Iris pigment epithelial cell (primary cell): ENCODE measurements around the gene CLCN1.

Source experiments
- DNase-seq: peaks from one replicate; pipeline ENCODE4 v3.0.0-alpha.2; 2011; ENCODE audit warnings: low read depth

CLCN1 gene

DNA sequence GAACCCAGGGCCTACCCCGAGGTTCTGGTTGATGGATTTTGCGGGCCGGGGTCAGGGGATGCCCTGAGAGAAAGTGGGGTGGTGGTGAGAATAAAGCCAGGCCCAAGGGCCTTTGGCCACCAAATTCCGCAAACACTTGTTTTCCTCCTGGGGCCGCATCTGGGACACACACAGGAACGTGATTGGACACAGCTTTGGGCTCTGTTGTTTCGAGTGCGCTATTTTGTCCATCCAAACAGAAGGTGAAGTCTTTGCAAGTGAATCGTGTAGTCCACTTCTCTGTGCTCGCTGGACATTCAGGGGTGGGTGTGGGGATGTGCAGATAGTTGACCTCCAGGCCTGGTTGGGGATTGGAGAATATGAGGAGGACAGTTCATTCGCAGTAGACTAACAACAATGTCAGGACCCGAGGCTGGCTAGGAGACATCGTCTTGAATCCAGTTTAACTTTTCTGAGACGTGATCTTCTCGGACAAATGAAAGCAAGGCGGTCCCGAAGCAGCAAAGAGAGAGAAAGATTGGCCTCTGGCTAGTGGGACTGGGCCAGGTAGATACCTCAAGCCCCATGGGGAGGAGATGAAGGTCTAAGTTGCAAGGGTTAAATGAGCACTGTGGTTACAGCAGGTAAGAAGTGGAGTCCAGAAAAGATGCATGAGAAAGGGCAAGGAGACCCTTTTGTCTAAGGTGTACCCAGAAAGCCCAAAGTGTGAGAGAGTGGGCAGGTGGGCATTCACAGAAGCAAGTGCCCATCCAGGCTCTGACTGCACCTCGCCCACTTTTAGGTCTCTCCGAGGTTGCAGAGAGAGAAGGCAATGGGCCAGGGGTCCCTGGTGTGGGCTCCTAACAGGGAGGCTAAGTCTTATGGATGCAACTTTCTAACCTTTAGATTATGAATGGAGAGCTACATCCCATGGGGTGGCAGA is 47.4 kb downstream of the CLCN1 start:
- DNase-seq = no peak

DNA sequence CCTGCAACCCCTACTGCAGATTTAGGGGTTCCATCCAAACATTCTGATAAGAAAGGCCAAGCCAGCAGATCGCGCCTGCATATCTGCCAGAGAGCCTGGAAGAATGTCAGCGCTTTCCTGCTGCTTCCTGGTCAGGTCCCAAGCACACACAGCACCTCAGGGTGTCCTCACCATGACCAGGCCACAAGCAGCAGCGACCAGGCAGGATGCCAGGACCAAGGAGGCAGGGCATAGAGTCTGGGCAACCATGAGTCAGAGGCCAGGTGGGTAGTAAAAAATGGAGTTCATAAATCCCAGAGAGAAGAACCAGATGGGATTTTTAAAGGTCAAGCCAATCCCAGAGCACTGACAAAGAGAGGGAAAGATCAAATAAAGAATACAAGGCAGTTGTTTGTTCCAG is 52.1 kb downstream of the CLCN1 start:
- DNase-seq = no peak

DNA sequence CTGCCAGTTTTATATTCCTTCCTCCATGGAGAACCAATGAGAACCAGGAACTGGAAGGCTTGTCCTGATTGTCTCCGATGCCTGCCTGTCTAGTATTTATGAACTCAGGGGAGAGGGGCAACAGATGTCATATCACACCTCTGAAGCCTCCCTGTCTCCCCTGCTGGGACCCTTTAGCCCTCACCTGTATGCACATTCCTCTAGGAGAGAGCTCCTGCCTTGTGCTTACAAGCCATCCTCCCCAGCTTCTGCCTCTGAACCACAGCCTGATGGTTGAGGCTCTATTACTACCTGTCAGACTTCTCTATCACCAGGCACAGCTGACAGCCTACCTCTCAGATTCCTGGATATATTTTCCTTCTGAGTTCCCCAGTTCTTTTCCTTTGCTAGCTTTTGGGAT is 52.5 kb downstream of the CLCN1 start:
- no peak for DNase-seq

DNA sequence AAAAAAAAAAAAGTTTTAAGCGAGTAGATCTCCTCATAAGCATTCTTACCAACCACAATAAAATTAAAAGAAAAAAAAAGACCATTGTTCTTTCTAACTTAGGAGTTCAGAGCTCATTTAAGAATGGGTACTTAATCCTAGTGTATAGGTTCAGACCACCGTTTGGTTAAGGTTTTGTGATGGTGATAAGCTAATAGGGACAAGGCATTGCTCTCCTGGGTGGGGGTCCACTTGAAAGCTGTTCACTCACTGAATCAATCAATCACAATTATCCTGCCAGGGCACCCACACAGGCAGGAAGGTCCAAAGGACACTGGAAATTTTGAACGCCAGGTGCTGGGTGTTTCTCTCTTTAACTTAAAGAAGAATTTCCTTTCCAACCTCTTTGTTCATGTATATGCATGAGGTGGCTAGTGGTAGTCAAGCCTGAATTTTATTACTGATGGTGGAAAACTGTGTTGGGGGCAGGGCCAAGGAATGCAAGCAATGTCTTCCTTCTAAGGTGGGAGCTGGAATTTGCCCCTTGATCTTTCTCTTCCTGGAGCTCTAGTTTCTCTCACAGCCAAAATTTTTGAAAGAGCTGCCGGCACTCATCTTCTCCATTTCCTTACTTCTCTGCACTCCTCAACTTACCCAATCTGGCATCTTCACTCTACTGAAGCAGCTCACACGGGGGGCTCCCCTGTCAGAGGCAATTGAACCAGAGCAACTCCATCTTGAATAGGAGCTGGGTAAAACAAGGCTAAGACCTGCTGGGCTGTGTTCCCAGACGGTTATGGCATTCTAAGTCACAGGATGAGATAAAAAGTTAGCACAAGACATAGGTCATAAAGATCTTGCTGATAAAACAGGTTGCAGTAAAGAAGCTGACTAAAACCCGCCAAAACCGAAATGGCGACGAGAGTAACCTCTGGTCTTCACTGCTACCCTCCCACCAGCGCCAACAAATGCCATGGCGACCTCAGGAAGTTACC is 54.1 kb downstream of the CLCN1 start:
- no peak for DNase-seq

DNA sequence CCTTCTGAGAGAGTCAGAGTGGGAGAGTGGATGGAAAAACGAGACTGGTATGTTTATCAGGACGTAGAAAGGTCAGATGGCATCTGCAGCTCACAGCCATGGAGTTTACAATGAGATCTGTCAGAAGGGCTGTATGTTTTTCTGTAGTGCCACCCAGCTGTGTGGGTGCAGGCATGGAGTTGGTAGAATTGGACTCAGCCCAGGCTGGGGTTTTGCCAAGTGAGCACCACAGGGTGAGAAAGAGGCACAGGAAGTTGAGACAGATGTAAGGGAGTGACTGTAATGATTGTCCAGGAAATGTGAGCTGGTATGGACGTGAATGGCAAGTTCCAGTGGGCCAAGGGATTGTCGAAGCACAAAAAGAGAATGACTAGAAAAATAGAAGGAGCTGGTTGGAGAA is 56.2 kb downstream of the CLCN1 start:
- no peak for DNase-seq

DNA sequence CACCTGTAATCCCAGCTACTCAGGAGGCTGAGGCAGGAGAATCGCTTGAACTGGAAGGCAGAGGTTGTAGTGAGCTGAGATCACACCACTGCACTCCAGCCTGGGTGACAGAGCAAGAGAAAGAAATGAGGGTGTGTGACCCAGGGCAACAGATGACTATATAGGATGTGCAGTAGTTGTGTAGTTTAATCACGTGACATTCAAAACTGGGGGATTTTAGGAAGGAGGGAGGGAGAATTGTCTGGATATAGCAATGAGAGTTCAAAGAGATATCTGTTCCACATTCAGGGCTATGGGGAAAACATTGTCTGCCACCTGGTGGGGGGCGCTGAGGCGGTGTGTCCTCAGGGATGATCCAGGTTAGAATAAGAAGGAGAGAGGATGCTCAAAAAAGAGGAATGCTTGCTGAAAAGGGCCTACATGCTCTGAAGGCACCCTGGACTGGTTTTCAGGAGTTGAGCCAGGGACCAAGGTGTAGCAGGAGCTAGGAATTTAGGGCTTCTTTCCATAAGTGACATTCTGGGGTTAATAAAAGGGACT is 57.4 kb downstream of the CLCN1 start:
- no peak for DNase-seq

DNA sequence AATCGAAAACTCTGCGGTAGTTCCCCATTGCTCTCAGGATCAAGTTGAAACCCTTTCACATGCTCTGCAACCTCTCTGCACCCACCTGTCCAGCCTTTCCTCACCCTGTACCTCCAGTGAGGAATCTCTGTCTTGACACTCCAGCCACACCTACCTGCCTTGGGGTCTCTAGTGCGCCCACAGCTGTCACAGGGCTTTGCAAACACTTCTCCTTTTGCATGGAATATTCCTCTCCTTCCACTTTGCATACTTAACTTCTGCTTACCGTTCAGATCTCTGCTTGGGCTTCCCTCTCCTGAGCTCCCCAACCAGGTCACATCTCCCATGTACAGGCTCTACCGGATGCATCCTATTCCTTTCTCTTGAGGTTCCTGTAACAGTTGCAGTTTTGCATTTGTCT is 58.6 kb downstream of the CLCN1 start:
- no peak for DNase-seq

DNA sequence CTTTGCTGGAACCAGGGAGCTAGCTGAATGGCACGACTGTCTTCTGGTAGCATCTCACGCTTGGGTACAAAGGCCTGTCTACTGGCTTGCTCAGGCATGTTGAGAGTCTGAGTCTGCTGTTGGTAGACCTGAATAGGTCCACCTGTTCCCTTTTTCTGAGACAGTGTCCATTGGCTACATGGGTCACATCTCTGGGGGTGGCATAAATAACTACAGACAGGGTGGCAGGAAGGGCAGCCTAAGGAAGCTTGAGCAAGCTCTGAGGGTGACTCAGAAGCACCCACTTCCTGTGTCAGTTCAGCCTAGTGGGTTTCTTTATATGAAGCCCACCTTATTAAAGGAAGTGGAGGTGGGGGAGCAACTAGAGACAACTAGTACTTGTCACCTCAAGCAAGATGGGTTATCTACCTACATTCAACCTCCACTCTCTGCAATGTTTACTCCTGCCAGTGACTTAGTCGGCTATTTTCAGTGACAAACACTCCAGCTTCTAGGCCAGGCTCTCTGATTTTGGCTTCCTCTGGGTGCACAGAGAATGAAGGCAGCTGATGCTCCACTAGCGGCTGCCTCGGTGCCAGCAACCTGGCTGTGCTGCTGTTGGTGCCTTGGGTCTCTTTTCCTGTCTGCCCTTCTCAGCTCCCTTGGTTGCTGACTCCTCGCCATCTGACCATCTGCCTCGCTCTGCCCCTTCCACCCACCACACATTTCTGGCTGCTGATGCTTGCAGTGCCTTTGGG is 59.6 kb downstream of the CLCN1 start:
- no peak for DNase-seq

DNA sequence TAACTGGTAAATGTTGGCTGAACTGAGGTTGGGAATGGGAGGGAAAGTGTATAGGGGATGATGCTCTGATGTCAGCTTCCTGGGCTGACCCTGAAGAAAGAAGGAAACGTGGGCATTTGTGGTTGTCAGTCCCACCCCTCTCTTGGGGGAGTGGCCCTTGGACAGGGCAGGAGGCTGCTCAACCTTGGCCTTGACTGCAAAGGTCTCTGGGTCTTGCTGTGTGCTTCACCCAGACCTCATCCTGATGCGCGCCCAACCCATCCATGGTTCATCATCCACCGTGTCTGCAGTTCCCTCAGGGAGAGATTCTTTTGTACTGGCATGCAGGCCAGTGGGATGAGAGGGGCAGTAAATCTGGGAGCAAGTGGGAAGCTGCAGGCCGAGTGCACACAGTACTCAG is 60.5 kb downstream of the CLCN1 start:
- no peak for DNase-seq

DNA sequence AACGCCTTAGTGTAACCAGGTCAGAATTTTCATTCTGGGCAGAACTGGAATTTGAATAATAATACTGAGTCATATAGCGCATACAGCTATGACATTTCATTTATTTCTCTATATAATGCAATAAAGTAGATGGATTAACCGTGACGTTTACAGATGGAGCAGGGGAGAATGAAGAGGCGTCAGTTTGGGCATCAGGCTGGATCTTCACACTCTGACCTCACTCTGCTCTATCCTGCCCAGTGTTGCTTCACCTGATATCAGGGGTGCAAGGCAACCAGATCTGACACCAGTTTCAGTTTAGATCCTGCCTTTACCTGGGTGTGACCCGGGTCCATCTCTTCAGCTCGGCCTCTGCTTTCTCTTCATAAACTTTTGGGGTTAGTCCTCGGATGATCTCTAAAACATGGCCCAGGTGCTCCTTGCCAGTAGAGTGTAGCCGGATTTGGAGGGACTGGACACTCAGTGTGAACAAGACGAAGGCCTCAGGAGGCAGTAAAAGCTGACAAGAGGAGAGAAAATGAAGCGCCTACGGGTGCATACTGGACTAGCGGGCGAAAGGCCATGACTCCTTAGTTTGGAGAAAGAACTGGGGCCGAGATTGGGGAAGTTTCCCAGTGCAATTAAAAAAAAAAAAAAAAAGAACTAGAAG is 63.8 kb downstream of the CLCN1 start:
- DNase-seq = no peak

DNA sequence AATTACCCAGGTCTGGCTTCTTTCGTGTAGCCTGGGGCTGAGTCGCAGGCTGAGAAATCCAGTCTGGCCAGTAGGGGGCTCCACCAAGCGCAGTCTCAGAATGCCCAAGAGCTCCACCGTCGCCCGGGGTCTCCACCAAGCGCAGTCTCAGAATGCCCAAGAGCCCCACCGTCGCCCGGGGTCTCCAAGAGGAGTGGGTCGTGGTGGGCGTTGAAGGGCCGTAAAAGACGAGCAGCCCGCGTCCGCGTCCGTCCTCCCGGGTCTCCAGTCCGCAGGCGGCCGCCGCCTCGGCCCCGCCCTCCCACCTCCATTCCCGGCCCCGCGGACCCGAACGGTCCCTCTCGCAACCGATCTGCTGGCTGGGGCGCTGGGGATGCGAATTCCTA is 64.3 kb downstream of the CLCN1 start:
- DNase-seq = peak; percentile 84

DNA sequence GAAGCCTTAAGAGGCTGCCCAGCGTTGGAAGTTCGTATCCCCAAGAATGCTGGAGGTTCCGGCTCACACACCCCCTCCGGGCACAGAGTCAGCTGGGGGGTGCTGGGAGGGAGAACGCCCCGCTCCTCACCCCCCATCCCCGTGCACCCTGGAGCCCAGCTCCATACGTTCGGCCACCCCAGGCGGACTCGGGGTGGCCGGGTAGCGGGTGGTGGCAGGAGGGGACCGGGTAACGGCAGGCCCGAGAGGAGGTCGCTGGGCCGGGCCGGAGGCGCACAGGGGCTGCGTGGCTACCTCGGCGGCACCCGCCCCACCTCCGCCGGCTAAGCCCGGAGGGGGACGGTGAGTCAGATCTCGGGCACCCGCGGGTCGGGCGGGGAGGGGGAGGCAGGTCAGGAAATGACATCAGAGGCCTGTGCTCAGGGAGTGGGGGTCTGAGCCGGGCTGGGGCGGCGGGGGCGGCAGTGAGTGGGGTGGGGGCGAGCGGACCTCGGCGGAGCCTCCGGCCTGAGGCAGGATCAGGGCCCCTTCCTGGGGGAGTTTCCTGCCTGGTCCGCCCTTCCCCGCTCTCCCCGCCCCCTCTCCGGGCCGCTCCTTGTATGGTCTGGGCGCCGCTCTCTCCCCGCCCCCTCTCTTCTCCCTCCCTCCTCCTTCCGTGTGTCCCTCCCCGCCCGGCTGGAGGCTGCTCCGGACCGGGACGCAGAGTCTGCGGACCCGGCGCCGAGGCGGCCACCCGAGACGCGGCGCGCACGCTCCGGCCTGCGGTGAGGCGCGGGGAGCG is 64.9 kb downstream of the CLCN1 start, which contains the start of gene ZYX:
Gene ZYX, plus strand, starts transcription at position 700 of the 781 bp plus-strand sequence. CDS start 227 bp downstream, outside the sequence.
- DNase-seq = peak; percentile 98

DNA sequence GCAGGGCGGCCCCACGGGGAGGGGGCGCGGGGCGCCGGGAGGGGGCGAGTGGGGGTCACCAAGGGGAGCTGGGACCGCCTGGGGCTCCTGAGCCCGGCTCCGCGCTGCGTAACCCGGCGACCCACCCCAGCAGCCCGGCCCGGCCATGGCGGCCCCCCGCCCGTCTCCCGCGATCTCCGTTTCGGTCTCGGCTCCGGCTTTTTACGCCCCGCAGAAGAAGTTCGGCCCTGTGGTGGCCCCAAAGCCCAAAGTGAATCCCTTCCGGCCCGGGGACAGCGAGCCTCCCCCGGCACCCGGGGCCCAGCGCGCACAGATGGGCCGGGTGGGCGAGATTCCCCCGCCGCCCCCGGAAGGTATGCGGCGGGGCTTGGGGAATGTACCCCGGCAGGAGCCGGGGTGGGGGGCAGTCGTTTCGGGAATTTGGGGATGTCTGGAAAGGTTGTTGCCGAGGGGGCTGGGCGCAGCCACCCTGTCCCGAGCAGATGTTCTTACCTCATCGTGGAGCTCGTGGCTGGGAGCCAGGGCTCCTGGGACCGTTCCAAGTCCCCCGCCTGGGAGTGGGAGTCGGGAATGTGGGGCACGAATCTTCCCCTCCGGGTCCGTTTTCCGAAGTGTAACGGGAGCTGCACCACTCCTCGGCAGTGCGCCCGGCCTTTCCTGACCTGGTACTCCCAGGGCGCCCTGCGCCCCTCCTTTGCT is 65.7 kb downstream of the CLCN1 start:
- peak; percentile 78 for DNase-seq

DNA sequence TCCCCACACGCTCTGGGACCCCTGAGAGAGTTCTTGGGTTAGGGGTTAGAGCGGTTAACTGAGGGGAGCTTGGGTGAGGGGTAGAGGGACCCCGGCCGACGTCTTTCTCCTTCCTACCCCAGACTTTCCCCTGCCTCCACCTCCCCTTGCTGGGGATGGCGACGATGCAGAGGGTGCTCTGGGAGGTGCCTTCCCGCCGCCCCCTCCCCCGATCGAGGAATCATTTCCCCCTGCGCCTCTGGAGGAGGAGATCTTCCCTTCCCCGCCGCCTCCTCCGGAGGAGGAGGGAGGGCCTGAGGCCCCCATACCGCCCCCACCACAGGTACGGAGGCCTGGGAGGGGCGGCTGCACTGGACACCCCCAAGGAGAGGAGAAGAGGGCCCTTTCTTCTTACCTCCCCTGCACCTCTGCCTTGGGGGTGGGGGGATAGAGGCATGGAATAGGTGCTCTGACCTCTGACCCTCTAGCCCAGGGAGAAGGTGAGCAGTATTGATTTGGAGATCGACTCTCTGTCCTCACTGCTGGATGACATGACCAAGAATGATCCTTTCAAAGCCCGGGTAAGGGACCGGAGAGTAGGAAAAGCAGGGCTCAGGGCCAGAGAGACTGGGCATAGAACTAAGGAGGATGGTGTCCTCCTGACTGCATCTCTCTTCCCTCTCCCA is 66.3 kb downstream of the CLCN1 start:
- DNase-seq = no peak

DNA sequence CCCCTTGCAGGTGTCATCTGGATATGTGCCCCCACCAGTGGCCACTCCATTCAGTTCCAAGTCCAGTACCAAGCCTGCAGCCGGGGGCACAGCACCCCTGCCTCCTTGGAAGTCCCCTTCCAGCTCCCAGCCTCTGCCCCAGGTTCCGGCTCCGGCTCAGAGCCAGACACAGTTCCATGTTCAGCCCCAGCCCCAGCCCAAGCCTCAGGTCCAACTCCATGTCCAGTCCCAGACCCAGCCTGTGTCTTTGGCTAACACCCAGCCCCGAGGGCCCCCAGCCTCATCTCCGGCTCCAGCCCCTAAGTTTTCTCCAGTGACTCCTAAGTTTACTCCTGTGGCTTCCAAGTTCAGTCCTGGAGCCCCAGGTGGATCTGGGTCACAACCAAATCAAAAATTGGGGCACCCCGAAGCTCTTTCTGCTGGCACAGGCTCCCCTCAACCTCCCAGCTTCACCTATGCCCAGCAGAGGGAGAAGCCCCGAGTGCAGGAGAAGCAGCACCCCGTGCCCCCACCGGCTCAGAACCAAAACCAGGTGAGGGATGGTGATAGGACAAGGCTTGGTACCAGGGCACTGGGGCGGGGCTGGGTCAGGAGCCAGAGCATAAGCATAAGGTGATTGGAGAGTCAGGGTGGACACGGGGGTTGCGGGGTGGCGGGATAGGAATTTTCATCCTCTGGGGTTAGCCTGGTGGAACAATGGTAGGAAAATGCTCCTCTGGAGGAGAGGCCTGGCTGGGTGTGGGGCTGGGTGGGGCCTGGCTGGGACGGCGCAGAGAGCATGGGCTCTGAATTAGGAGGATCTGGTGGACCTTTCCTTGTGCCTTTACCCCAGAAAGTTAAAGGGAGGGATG is 67.1 kb downstream of the CLCN1 start:
- DNase-seq = no peak

DNA sequence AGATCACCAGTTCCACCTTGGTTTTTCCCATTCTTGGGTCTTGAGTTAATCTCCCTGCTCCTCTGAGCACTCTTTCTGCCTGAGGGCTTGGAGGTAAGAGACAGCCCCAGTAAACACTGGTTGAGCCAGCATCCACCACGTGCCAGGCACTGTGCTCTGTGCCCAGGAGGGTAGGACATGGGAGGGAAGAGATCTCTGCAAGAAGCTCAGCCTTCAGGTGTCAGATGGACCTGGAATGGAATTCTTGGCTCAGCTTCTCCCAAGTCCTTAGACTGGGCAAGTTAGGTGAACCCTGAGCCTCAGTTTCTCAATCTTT is 67.7 kb downstream of the CLCN1 start:
- DNase-seq = no peak

DNA sequence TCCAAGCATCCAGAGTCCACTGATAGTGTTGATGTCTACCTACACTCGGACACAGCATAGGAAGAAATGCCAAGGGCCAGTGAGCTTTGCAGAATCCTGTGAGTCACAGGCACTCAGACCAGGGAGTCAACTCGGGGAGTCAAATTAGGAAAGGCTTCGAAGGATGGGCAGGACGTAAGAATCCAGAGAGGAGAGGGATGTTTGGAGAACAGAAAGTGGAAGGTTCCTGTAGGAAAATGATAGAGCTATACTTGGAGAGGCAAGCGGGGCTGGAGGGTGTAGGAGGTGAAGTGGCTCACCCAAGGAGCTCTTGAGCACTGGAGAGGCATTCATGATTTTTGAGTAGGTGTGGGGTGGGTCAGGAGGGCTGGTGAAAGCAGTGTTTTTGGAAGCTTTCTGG is 68.2 kb downstream of the CLCN1 start:
- DNase-seq = peak; percentile 71
